Measurements from ENCODE around the gene SLC16A10.

DNA sequence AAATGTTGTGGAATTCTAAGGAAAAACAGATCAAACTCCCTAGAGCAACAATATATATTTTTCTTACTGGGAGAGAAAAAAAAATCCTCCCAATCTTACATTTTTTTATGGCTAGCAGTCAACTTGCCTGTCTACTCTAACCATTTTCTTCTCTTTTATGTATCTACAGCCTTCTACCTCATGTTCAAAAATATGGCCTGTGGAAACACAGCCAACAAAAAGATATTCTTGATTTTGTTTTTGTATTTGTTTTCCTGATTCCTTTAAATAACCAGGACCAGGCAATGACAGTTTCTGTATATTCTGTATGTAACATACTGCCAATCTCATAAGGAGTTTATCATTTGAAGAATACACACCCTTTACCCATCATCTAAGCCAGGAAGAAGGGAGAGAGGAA, 13.0 kb upstream of the SLC16A10 start:
- TF ChIP-seq GATA2 (IDR thresholded peaks at IDR 0.05; ENCODE audit: low read depth, low read length) (no peak), GATA3 (IDR thresholded peaks at IDR 0.05; ENCODE audit: low read depth, low read length) (no peak)
